ENCODE measurements around the gene ATP10B.
"Not testable (repeated sequence)": the region's sequence is repeated elsewhere in the genome, so short reads cannot be mapped to it uniquely, and the experiment has no call there.

Gene ATP10B

GRCh38 chr5:160760008-160760407, 92.0 kb downstream of the ATP10B start:
- no peak for DNase-seq (ENCODE audit: low read depth)

GRCh38 chr5:160757194-160757593, 94.8 kb downstream of the ATP10B start:
- DNase-seq (ENCODE audit: low read depth) = no peak

GRCh38 chr5:160750938-160751657, 100.9 kb downstream of the ATP10B start:
- no peak for DNase-seq (ENCODE audit: low read depth)

- DNase-seq (ENCODE audit: low read depth) = no peak
Observed at GRCh38 chr5:160749682-160750081, 102.3 kb downstream of the ATP10B start.

GRCh38 chr5:160749026-160749425, 103.0 kb downstream of the ATP10B start:
- DNase-seq (ENCODE audit: low read depth) = no peak

- DNase-seq (ENCODE audit: low read depth) = no peak
Observed at GRCh38 chr5:160747987-160748386, 104.0 kb downstream of the ATP10B start.

- DNase-seq (ENCODE audit: low read depth) = no peak
Observed at GRCh38 chr5:160747559-160747958, 104.5 kb downstream of the ATP10B start.

GRCh38 chr5:160744268-160745101, 107.5 kb downstream of the ATP10B start:
- DNase-seq (ENCODE audit: low read depth) = no peak

- no peak for DNase-seq (ENCODE audit: low read depth)
Observed at GRCh38 chr5:160743027-160743426, 109.0 kb downstream of the ATP10B start.

- DNase-seq (ENCODE audit: low read depth) = no peak
Observed at GRCh38 chr5:160742446-160742845, 109.6 kb downstream of the ATP10B start.

GRCh38 chr5:160727296-160727997, 124.6 kb downstream of the ATP10B start:
- no peak for DNase-seq (ENCODE audit: low read depth)

GRCh38 chr5:160726721-160727120, 125.3 kb downstream of the ATP10B start:
- no peak for DNase-seq (ENCODE audit: low read depth)

GRCh38 chr5:160720822-160721221, 131.2 kb downstream of the ATP10B start:
- DNase-seq (ENCODE audit: low read depth) = no peak

GRCh38 chr5:160715508-160715907, 136.5 kb downstream of the ATP10B start:
- not testable (repeated sequence) for DNase-seq (ENCODE audit: low read depth)

- DNase-seq (ENCODE audit: low read depth) = no peak
Observed at GRCh38 chr5:160703547-160704189, 148.3 kb downstream of the ATP10B start.

- DNase-seq (ENCODE audit: low read depth) = no peak
Observed at GRCh38 chr5:160702934-160703333, 149.1 kb downstream of the ATP10B start.

GRCh38 chr5:160702311-160702803, 149.7 kb downstream of the ATP10B start:
- DNase-seq (ENCODE audit: low read depth) = no peak

GRCh38 chr5:160701403-160701802, 150.6 kb downstream of the ATP10B start:
- no peak for DNase-seq (ENCODE audit: low read depth)

- DNase-seq (ENCODE audit: low read depth) = no peak
Observed at GRCh38 chr5:160699301-160699700, 152.7 kb downstream of the ATP10B start.

GRCh38 chr5:160697281-160697680, 154.7 kb downstream of the ATP10B start:
- DNase-seq (ENCODE audit: low read depth) = no peak

- DNase-seq (ENCODE audit: low read depth) = no peak
Observed at GRCh38 chr5:160694896-160695295, 157.1 kb downstream of the ATP10B start.

- no peak for DNase-seq (ENCODE audit: low read depth)
Observed at GRCh38 chr5:160693831-160694465, 158.1 kb downstream of the ATP10B start.
